ENCODE data around the gene RGS13.

DNA sequence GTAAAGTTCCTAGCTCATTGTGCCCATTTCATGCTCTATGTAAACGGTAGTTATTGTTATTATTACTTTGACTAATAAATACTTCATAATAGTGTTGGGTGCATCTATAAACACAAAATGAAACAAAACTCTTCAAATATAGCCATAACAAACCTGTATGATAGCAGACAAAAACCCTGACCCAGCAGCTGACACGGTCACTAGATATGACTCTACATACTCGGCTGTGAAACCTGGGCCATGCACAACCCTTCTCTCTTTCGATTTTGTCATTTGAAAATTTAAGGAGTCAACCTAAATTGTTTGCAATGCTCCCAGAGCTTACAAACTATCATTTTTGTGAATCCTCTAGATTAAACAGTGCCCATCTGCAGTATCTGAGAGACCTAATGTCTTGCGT is 8.0 kb upstream of the RGS13 start:
- TF ChIP-seq, protein P1, sequence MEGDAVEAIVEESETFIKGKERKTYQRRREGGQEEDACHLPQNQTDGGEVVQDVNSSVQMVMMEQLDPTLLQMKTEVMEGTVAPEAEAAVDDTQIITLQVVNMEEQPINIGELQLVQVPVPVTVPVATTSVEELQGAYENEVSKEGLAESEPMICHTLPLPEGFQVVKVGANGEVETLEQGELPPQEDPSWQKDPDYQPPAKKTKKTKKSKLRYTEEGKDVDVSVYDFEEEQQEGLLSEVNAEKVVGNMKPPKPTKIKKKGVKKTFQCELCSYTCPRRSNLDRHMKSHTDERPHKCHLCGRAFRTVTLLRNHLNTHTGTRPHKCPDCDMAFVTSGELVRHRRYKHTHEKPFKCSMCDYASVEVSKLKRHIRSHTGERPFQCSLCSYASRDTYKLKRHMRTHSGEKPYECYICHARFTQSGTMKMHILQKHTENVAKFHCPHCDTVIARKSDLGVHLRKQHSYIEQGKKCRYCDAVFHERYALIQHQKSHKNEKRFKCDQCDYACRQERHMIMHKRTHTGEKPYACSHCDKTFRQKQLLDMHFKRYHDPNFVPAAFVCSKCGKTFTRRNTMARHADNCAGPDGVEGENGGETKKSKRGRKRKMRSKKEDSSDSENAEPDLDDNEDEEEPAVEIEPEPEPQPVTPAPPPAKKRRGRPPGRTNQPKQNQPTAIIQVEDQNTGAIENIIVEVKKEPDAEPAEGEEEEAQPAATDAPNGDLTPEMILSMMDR (IDR thresholded peaks at IDR 0.05): no peak
- no peak for TF ChIP-seq POLR2A (IDR thresholded peaks at IDR 0.05)
